WTC11 (cell line): ENCODE data around the gene A2ML1. TPM values are rescaled to one million over a fixed set of nuclear protein-coding genes. Genes with fewer than 3 reads are reported as not detected.
"Not testable (repeated sequence)": the region's sequence is repeated elsewhere in the genome, so short reads cannot be mapped to it uniquely, and the experiment has no call there.

ENCODE experiments used
- ATAC-seq: fragments of 200-7000 bp; cut with Tn5 transposase; 2 replicates; pipeline ENCODE4 v1.10.0; 2021; ENCODE audit warnings: mild to moderate bottlenecking, moderate library complexity
- CTCF ChIA-PET: fragments of 300-600 bp; sonication (Branson Sonifier 250); formaldehyde crosslinking; loops from one replicate; lab custom pipeline; 2021; ENCODE audit warnings: antibody characterized with exemption; lab: Charles Lee
- POLR2A ChIA-PET: fragments of 350-600 bp; sonication (Branson Sonifier 250); formaldehyde crosslinking; loops from one replicate; lab custom pipeline; 2021; ENCODE audit warnings: antibody characterized with exemption; lab: Charles Lee
- DNase-seq: peaks from one replicate; pipeline ENCODE4 v3.0.0; 2021; ENCODE audit warnings: low spot score
- H3K27ac Mint-ChIP-seq: 2 replicates; pipeline ENCODE4 v1.8.0; 2021; ENCODE audit warnings: mixed read lengths
- H3K27me3 Mint-ChIP-seq: 2 replicates; pipeline ENCODE4 v1.8.0; 2021; ENCODE audit warnings: low read depth, mild to moderate bottlenecking, moderate library complexity, mixed read lengths
- H3K36me3 Mint-ChIP-seq: 2 replicates; pipeline ENCODE4 v1.8.0; 2021; ENCODE audit warnings: mixed read lengths
- H3K4me1 Mint-ChIP-seq: 2 replicates; pipeline ENCODE4 v1.8.0; 2022; ENCODE audit warnings: mixed read lengths
- H3K4me3 Mint-ChIP-seq: 2 replicates; pipeline ENCODE4 v1.8.0; 2021; ENCODE audit warnings: mild to moderate bottlenecking, moderate library complexity, mixed read lengths
- H3K9me3 Mint-ChIP-seq: 2 replicates; pipeline ENCODE4 v1.8.0; 2021; ENCODE audit warnings: mixed read lengths
- EMX1 ChIP-seq: fragments of 250-450 bp; sonication (Bioruptor Pico); IDR thresholded peaks from 2 replicates; pipeline ENCODE4 v1.8.0; 2021; ENCODE audit warnings: mild to moderate bottlenecking
- ETV6 ChIP-seq: sonication (generic); formaldehyde crosslinking; IDR thresholded peaks from 2 replicates; pipeline ENCODE4 v1.8.1; 2022; ENCODE audit warnings: mild to moderate bottlenecking, missing genetic modification reagents
- IRF2 ChIP-seq: sonication (generic); formaldehyde crosslinking; IDR thresholded peaks from 2 replicates; pipeline ENCODE4 v1.8.0; 2022; ENCODE audit warnings: low read depth, missing genetic modification reagents, borderline replicate concordance
- KAT7 ChIP-seq: sonication (generic); formaldehyde crosslinking; IDR thresholded peaks from 2 replicates; pipeline ENCODE4 v1.8.1; 2023; ENCODE audit warnings: missing genetic modification reagents, mild to moderate bottlenecking, borderline replicate concordance
- NFATC4 ChIP-seq: fragments of 250-450 bp; sonication (Bioruptor Pico); IDR thresholded peaks from 2 replicates; pipeline ENCODE4 v1.9.0; 2021; ENCODE audit warnings: mild to moderate bottlenecking
- SMAD3 ChIP-seq: sonication (generic); formaldehyde crosslinking; IDR thresholded peaks from 2 replicates; pipeline ENCODE4 v1.8.0; 2022; ENCODE audit warnings: missing genetic modification reagents, mild to moderate bottlenecking, borderline replicate concordance
- TEAD4 ChIP-seq: sonication (generic); formaldehyde crosslinking; IDR thresholded peaks from 2 replicates; pipeline ENCODE4 v1.8.0; 2022; ENCODE audit warnings: mild to moderate bottlenecking, missing genetic modification reagents
- TP53 ChIP-seq: sonication (generic); formaldehyde crosslinking; IDR thresholded peaks from 2 replicates; pipeline ENCODE4 v1.8.1; 2023; ENCODE audit warnings: mild to moderate bottlenecking, missing genetic modification reagents
- ZNF121 ChIP-seq: sonication (generic); formaldehyde crosslinking; IDR thresholded peaks from 2 replicates; pipeline ENCODE4 v1.8.0; 2023; ENCODE audit warnings: missing genetic modification reagents
- total RNA-seq: library from RNA; stranded (reverse); gene quantifications from 3 replicates; pipeline ENCODE4 v1.2.3, GENCODE V29; 2021
- TF ChIP-seq, protein P1 (sequence below): sonication (generic); formaldehyde crosslinking; IDR thresholded peaks from 2 replicates; pipeline ENCODE4 v1.8.0; 2022; ENCODE audit warnings: mild to moderate bottlenecking, missing genetic modification reagents
- TF ChIP-seq, protein P2 (sequence below): sonication (generic); formaldehyde crosslinking; IDR thresholded peaks from 2 replicates; pipeline ENCODE4 v1.8.0; 2023; ENCODE audit warnings: missing genetic modification reagents
- TF ChIP-seq, protein P3 (sequence below): sonication (generic); formaldehyde crosslinking; IDR thresholded peaks from 2 replicates; pipeline ENCODE4 v1.8.1; 2022; ENCODE audit warnings: low read depth, missing genetic modification reagents, borderline replicate concordance
- TF ChIP-seq, protein P4 (sequence below): sonication (generic); formaldehyde crosslinking; IDR thresholded peaks from 2 replicates; pipeline ENCODE4 v1.8.1; 2023; ENCODE audit warnings: mild to moderate bottlenecking, missing genetic modification reagents, borderline replicate concordance
- TF ChIP-seq, protein P5 (sequence below): fragments of 250-450 bp; sonication (Bioruptor Pico); conservative IDR thresholded peaks from 2 replicates; pipeline ENCODE4 v1.9.0; 2021; ENCODE audit warnings: mild to moderate bottlenecking
- TF ChIP-seq, protein P6 (sequence below): sonication (generic); formaldehyde crosslinking; IDR thresholded peaks from 2 replicates; pipeline ENCODE4 v1.8.1; 2022; ENCODE audit warnings: mild to moderate bottlenecking, missing genetic modification reagents, moderate library complexity, borderline replicate concordance

A2ML1 gene
- total RNA-seq, 1 experiment from 2014 or later, result 10.5 TPM

DNA sequence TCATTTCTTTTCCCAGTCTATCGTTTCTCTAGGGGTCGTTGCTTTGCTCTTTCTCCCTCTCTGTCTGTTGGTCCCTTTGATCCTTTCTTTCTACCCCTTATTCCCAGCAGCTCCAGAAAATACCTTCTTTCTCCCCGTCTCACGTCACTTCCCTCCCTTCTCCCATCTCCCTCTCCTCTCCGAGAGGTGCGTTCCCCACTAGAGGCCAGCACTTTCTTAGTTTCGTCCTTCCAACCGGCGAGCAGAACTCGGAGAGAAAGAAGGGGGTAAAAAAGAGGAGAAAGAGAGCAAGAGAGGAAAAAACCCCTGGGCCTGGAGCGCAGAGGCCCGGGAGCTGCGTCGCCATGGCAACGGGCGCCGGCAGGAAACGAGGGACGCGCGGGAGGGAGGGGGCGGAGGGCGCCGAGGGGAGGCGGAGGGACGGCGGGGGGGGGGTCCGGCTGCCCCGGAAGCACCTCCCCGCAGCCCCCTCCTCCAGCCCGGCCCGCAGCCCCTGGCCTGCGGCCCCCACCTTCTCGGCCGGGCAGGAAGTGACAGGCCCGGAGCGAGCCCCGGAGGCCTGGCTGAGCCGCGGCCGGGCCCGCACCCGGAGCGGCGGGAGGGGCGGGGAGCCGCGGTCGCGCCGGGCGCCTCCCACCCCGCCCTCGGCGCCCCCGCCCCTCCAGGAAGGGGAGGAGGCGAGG lies 91.8 kb downstream of the A2ML1 start, which contains the start of gene PHC1:
Gene PHC1, plus strand, starts transcription at position 477 of the 683 bp plus-strand sequence. CDS start 3,169 bp downstream, outside the sequence.
- ATAC-seq (peak; percentile 73), DNase-seq (peak; percentile 89)
- H3K27me3 Mint-ChIP-seq, H3K36me3 Mint-ChIP-seq, H3K9me3 Mint-ChIP-seq: not testable (repeated sequence)
- POLR2A ChIA-PET, result interaction anchor here (0.8 to 3.2 kb wide), 5 partner anchors 9 to 217 kb away, joined by 3 to 16 read pairs (median 4); partner anchors contain the start of genes M6PR and RIMKLB
- H3K27ac Mint-ChIP-seq, result peak within 1 kb of the TSS; percentile 99
- peak within 1 kb of the TSS; percentile 91 for H3K4me3 Mint-ChIP-seq
- CTCF ChIA-PET, result interaction anchor here (0.7 to 4.7 kb wide), 8 partner anchors 24 to 370 kb away, joined by 3 to 28 read pairs (median 6); partner anchors contain the start of gene M6PR
- TF ChIP-seq, protein P1, sequence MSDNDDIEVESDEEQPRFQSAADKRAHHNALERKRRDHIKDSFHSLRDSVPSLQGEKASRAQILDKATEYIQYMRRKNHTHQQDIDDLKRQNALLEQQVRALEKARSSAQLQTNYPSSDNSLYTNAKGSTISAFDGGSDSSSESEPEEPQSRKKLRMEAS, result peak; percentile 18; the same call in 1 of the 2 replicates
- TF ChIP-seq NFATC4, result 0 out of 2 replicates have a peak, but pooled peaks have one; percentile 28
- peaks cover 47% of the 10 kb centered on the region for H3K4me1 Mint-ChIP-seq

DNA sequence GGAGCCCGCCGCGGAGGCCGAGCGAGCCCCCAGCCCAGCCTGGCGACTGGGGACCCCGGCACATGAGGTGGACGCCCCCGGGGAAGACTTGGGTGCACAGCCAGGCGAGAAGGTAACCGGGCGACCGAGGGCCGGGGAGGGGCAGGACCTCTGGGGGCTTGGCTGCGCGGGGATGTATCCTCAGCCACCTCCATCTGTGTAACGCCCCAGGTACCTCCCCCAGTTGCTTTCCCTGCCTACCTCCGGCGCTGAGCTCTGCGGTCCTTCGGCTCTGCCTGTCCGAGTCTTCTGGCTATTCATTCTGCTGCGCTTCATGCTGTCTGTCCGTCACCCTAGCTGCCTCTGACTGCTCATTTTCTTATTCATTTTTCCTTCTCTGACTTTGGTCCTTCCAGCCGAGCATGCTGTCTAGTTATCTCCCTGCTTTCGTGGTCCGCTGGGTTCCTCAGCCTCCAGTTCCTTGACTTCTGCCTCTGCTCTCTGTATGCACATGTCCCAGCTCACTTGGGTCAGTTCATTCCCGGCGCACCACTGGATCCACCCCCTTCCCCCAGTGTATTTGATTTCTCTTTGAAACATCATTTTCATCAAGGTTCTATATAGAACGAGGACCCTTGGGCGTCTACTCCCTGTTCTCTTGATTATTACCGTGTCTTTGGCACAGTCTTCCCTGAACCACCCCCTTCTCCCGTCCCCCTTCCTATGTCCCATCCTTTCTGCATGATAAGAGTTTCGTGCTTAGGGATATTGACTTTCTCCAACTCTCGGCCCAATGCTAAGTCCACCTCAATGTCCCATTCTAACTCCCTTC lies 92.5 kb downstream of the A2ML1 start:
- Mint-ChIP-seq H3K9me3 (no peaks in the 10 kb centered on the region), H3K36me3 (peaks cover 17% of the 10 kb centered on the region), H3K27ac (no peak overlapping the region), H3K4me1 (peaks cover 48% of the 10 kb centered on the region), H3K27me3 (no peaks in the 10 kb centered on the region), H3K4me3 (no peak overlapping the region)
- ChIA-PET POLR2A (interaction anchor here (0.8 to 3.2 kb wide), 4 partner anchors 8 to 96 kb away, joined by 3 to 16 read pairs (median 4); partner anchors contain the start of gene M6PR), CTCF (interaction anchor here (0.7 to 4.7 kb wide), 7 partner anchors 25 to 371 kb away, joined by 3 to 28 read pairs (median 6); no protein-coding TSS in a partner anchor)
- peak; percentile 60 for ATAC-seq
- 0 out of 2 replicates have a peak, but pooled peaks have one; percentile 17 for TF ChIP-seq ETV6 (CRISPR knock-in tag)
- TF ChIP-seq, protein P2, sequence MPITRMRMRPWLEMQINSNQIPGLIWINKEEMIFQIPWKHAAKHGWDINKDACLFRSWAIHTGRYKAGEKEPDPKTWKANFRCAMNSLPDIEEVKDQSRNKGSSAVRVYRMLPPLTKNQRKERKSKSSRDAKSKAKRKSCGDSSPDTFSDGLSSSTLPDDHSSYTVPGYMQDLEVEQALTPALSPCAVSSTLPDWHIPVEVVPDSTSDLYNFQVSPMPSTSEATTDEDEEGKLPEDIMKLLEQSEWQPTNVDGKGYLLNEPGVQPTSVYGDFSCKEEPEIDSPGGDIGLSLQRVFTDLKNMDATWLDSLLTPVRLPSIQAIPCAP (CRISPR knock-in tag), result 0 out of 2 replicates have a peak, but pooled peaks have one; percentile 11
- TF ChIP-seq, protein P3, sequence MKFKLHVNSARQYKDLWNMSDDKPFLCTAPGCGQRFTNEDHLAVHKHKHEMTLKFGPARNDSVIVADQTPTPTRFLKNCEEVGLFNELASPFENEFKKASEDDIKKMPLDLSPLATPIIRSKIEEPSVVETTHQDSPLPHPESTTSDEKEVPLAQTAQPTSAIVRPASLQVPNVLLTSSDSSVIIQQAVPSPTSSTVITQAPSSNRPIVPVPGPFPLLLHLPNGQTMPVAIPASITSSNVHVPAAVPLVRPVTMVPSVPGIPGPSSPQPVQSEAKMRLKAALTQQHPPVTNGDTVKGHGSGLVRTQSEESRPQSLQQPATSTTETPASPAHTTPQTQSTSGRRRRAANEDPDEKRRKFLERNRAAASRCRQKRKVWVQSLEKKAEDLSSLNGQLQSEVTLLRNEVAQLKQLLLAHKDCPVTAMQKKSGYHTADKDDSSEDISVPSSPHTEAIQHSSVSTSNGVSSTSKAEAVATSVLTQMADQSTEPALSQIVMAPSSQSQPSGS, result no peak
- TF ChIP-seq ZNF121 (CRISPR knock-in tag), result 0 out of 2 replicates have a peak, but pooled peaks have one; percentile 9
- no peak for TF ChIP-seq KAT7 (CRISPR knock-in tag)
- peak; percentile 73 for DNase-seq

DNA sequence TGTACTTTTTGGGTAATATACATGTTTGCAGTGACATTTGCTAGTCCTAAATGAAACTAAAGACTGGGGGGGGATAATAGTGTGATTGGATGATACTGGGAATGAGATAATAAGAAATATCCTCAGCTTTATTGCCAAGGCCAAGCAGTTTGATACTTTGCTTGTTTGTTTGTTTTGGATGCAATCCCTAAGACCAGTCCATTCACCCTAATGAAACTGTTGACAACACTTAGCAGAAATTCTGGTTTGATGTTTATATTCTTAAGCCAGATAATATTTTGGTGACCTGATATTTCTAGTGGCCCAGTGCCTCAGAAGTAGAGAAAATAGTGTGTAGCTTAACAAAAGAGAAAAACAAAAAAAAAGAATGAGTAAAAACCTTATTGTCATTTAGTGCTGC lies 93.7 kb downstream of the A2ML1 start:
- H3K4me3 Mint-ChIP-seq, result no peak overlapping the region
- H3K27me3 Mint-ChIP-seq, result no peaks in the 10 kb centered on the region
- CTCF ChIA-PET, result interaction anchor here (1.0 to 2.0 kb wide), 3 partner anchors 26 to 372 kb away, joined by 5 to 8 read pairs (median 6); no protein-coding TSS in a partner anchor
- H3K9me3 Mint-ChIP-seq, result no peaks in the 10 kb centered on the region
- H3K27ac Mint-ChIP-seq, result no peak overlapping the region
- peaks cover 42% of the 10 kb centered on the region for H3K4me1 Mint-ChIP-seq
- no peak for DNase-seq
- POLR2A ChIA-PET, result no interaction called here
- no peak for ATAC-seq
- H3K36me3 Mint-ChIP-seq, result peaks cover 27% of the 10 kb centered on the region
- TF ChIP-seq, protein P4, sequence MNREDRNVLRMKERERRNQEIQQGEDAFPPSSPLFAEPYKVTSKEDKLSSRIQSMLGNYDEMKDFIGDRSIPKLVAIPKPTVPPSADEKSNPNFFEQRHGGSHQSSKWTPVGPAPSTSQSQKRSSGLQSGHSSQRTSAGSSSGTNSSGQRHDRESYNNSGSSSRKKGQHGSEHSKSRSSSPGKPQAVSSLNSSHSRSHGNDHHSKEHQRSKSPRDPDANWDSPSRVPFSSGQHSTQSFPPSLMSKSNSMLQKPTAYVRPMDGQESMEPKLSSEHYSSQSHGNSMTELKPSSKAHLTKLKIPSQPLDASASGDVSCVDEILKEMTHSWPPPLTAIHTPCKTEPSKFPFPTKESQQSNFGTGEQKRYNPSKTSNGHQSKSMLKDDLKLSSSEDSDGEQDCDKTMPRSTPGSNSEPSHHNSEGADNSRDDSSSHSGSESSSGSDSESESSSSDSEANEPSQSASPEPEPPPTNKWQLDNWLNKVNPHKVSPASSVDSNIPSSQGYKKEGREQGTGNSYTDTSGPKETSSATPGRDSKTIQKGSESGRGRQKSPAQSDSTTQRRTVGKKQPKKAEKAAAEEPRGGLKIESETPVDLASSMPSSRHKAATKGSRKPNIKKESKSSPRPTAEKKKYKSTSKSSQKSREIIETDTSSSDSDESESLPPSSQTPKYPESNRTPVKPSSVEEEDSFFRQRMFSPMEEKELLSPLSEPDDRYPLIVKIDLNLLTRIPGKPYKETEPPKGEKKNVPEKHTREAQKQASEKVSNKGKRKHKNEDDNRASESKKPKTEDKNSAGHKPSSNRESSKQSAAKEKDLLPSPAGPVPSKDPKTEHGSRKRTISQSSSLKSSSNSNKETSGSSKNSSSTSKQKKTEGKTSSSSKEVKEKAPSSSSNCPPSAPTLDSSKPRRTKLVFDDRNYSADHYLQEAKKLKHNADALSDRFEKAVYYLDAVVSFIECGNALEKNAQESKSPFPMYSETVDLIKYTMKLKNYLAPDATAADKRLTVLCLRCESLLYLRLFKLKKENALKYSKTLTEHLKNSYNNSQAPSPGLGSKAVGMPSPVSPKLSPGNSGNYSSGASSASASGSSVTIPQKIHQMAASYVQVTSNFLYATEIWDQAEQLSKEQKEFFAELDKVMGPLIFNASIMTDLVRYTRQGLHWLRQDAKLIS, result no peak
- TF ChIP-seq TP53 (CRISPR knock-in tag) (no peak), EMX1 (CRISPR knock-in tag) (no peak), IRF2 (no peak), SMAD3 (no peak), TEAD4 (CRISPR knock-in tag) (no peak)
- TF ChIP-seq, protein P5, sequence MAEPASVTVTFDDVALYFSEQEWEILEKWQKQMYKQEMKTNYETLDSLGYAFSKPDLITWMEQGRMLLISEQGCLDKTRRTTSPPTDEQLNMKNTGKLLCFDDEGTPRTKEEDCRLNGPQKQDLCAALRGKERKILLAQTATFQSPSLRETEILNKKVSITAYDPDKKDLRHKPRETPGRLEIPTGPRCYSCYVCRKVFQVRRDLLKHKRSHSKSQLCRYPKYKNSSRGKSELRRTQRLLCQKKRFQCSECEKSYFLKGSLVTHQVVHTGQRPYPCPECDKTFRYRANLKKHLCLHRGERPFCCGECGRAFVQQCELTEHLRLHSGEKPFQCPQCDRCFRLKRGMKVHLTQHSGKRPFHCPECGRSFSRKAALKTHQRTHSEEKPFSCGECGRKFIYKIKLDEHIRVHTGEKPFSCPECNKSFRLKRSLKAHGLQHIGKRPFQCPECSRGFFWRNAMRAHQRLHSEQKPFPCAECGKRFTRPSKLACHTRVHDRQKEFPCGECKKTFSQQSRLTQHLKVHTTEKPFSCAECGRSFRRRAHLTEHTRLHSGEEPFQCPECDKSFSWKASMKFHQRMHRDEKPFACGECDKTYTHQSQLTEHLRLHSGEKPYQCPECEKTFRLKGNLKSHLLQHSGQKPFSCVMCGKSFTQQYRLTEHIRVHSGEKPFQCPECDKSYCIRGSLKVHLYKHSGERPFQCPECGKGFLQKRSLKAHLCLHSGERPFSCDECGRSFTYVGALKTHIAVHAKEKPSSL, result no peak
- TF ChIP-seq, protein P6, sequence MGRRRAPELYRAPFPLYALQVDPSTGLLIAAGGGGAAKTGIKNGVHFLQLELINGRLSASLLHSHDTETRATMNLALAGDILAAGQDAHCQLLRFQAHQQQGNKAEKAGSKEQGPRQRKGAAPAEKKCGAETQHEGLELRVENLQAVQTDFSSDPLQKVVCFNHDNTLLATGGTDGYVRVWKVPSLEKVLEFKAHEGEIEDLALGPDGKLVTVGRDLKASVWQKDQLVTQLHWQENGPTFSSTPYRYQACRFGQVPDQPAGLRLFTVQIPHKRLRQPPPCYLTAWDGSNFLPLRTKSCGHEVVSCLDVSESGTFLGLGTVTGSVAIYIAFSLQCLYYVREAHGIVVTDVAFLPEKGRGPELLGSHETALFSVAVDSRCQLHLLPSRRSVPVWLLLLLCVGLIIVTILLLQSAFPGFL, result no peak
